ENCODE measurements around the gene PPARA.

DNA sequence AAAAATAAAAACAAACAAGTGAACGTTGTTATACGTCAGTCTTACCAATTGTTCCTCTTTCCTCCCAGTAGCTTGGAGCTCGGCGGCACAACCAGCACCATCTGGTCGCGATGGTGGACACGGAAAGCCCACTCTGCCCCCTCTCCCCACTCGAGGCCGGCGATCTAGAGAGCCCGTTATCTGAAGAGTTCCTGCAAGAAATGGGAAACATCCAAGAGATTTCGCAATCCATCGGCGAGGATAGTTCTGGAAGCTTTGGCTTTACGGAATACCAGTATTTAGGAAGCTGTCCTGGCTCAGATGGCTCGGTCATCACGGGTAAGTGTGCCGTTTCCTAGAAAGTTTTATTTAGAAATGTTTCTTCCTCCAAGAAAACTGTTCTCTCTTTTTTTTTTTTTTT lies 47.9 kb downstream of the PPARA start:
- TF ChIP-seq, protein P1, sequence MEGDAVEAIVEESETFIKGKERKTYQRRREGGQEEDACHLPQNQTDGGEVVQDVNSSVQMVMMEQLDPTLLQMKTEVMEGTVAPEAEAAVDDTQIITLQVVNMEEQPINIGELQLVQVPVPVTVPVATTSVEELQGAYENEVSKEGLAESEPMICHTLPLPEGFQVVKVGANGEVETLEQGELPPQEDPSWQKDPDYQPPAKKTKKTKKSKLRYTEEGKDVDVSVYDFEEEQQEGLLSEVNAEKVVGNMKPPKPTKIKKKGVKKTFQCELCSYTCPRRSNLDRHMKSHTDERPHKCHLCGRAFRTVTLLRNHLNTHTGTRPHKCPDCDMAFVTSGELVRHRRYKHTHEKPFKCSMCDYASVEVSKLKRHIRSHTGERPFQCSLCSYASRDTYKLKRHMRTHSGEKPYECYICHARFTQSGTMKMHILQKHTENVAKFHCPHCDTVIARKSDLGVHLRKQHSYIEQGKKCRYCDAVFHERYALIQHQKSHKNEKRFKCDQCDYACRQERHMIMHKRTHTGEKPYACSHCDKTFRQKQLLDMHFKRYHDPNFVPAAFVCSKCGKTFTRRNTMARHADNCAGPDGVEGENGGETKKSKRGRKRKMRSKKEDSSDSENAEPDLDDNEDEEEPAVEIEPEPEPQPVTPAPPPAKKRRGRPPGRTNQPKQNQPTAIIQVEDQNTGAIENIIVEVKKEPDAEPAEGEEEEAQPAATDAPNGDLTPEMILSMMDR (IDR thresholded peaks at IDR 0.05; ENCODE audit: insufficient read depth, low read length), result no peak
- TF ChIP-seq SPI1 (IDR thresholded peaks at IDR 0.05; ENCODE audit: borderline replicate concordance, low read depth) (no peak), GABPA (IDR thresholded peaks at IDR 0.05; ENCODE audit: low read depth) (no peak), POLR2AphosphoS5 (IDR thresholded peaks at IDR 0.05; ENCODE audit: low read depth) (no peak)
